ENCODE data around the gene FAM120B.

- TF ChIP-seq, protein P1, sequence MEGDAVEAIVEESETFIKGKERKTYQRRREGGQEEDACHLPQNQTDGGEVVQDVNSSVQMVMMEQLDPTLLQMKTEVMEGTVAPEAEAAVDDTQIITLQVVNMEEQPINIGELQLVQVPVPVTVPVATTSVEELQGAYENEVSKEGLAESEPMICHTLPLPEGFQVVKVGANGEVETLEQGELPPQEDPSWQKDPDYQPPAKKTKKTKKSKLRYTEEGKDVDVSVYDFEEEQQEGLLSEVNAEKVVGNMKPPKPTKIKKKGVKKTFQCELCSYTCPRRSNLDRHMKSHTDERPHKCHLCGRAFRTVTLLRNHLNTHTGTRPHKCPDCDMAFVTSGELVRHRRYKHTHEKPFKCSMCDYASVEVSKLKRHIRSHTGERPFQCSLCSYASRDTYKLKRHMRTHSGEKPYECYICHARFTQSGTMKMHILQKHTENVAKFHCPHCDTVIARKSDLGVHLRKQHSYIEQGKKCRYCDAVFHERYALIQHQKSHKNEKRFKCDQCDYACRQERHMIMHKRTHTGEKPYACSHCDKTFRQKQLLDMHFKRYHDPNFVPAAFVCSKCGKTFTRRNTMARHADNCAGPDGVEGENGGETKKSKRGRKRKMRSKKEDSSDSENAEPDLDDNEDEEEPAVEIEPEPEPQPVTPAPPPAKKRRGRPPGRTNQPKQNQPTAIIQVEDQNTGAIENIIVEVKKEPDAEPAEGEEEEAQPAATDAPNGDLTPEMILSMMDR (IDR thresholded peaks at IDR 0.05; ENCODE audit: low read length) = no peak
- no peak for TF ChIP-seq EZH2 (IDR thresholded peaks at IDR 0.05; ENCODE audit: borderline replicate concordance, low read length)
These were observed 23.1 kb upstream of the FAM120B start for GRCh38 chr6:170283212-170284081.
